HG03439 (cell line): ENCODE results near the gene ZNF414.

Experiments used
- ATAC-seq: cut with Tn5 transposase; IDR thresholded peaks from one replicate; pipeline ENCODE4 v1.9.1; 2021; ENCODE audit warnings: mild to moderate bottlenecking, moderate library complexity; ENCODE audit not compliant: unreplicated experiment

ZNF414 gene

DNA sequence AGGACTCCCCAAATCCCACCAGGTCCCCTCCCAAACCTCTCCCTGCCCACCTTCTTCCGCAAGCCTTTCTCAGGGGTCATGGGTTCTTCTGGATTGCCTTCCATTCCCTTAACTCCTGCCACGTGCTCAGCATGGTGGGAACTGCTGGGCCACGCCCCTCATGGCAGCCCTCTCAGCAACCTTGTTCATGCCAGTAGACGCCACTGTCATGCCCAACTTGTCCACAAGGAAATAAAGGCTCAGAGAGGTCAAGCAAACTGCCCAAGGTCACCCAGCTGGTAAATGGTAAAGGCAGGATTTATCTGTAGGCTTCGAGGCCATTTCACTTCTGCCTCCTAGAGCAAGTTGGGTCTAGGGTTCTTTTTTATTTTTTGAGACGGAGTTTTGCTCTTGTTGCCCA is 22.4 kb downstream of the ZNF414 start:
- no peak for ATAC-seq

DNA sequence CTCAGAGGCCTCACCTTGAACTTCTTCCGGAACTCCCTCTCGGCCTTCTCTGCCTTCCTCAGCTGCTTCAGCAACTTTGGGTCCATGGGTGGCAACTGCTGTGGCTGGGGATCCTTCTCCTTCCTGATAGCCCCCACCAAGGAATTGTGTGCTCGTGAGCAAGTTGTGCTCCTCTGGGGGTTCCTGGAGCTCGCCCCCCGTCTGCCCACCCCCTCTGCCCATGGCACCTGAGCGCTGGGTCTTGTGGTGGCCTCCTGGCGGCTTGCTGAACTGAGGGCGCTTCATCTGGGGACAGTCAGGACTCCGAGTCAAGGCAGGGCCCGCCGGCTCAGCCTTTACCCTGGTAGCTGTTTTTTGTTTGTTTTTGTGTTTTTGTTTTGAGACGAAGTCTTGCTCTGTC is 23.1 kb downstream of the ZNF414 start:
- no peak for ATAC-seq

GRCh38 chr19:8490395-8490760 is 23.6 kb downstream of the ZNF414 start:
- no peak for ATAC-seq

- no peak for ATAC-seq
Measured at GRCh38 chr19:8489561-8490394, 24.2 kb downstream of the ZNF414 start.

DNA sequence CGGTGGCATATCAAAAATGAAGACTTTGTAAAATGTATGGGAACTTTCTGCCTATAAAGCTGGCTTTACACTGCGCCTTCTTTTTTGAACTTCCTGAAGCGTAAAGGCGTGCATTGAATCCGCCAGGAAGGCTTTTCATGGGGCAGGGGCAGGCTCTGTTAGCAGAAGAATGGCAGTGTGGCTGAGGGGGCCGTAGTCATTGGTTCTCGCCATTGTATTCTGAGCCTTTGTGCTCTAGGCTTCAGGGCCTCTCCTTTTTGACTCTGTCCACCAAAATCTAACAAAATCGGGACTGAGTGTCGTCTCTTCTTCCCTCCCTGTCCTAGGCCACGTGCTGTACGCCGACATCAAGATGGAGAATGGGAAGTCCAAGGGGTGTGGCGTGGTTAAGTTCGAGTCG is 25.6 kb downstream of the ZNF414 start:
- ATAC-seq: no peak

DNA sequence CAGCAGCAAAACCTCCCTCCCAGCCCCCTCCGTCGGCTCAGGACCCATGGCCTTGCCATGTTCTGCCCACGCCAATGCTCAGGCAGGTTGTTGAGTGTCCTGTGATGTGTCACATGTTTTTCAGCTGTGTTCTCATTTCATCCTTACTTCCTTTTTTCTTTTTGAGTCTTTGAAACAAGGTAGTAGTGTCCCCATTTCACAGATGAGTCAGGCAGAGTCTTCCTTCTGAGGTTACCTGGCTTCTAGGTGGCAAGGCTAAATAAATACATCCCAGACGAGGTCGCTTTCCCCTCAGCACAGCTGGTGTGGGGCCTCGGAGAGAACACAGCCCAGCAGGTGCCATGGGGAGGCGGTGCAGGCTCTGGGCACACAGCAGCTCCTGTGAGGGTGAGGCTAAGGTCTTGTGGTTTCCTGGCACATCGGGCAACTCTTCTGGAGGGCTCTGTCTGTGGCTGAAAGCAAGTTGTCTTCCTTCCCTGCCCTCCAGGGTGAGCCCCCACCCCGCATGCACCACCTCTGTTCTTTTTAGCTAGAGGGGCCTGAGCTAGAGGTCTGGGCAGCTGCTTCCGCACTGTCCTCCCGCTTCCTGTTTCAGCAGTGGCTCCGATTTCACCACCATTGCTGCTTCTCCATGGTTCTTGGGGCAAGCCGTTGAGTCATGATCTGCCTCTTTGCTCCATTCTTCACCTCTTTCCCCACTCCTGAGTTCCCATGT is 26.7 kb downstream of the ZNF414 start:
- peak; percentile 46 for ATAC-seq

DNA sequence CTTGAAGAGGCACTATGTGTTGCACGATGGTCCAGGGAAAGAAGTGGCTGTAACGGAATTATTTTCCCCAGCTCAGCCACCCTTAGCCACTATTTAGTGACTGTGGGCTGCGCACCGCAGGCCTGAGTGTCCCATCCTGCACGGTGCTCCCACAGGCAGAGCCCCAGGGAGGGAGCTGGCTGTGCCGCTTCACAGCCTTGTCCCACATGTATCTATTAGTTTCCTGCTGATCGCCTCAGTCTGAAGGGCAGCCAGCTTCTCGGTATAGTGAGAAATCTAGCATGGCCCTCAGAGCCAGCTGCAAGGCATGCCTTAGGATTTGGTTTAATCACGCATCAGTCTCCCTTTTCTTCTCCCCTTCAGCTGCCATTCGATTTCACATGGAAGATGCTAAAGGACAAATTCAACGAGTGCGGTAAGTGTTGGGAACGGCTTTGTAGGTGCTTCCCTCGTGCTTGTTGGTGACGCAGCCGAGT is 27.3 kb downstream of the ZNF414 start:
- ATAC-seq: peak; percentile 8

GRCh38 chr19:8485561-8486371 is 28.2 kb downstream of the ZNF414 start:
- no peak for ATAC-seq

GRCh38 chr19:8484331-8484894 is 29.6 kb downstream of the ZNF414 start:
- ATAC-seq: no peak

- ATAC-seq: no peak
Measured at GRCh38 chr19:8483165-8483564, 30.8 kb downstream of the ZNF414 start.

- no peak for ATAC-seq
Measured at GRCh38 chr19:8482696-8483095, 31.3 kb downstream of the ZNF414 start.

GRCh38 chr19:8481616-8482015 is 32.4 kb downstream of the ZNF414 start:
- ATAC-seq: no peak

DNA sequence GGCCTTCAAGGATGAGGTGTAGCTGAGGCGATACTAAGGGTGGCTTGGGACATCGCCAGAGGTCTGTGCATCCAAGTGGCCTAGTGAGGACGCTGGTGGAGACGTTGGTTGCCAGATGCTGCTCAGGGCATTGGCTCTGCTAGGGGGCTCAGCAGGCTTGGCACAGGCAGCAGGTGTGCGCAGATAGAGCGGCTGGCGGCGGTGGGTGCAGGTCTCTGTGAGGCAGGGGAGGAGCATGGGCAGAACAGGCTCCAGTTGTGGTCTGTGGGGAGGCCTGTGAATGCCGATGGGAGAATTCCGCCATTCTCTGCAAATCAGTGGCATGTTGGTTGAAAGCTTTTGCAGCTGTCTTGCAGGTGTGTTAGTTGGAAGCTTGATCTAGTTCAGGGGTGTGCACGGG is 32.8 kb downstream of the ZNF414 start:
- ATAC-seq: no peak

DNA sequence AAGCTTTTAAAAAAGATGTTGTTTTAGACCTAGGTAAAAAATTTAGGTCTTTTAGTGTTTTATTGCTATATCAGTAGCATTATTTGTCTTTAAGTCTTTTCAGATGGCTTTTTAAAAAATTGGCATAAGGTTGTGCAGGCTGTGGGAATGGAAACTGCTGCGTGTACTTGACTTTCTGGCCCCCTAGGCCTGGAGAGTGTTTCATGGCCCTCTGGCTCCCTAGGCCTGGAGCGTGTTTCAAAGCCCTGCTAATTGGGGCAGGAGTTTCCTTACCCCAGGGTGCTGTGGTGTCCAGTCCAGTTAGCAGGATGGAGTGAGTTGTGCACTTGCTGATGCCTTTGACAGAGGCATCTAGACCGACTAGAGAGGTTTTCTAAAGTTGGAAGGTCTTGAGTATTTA is 35.4 kb downstream of the ZNF414 start:
- no peak for ATAC-seq

DNA sequence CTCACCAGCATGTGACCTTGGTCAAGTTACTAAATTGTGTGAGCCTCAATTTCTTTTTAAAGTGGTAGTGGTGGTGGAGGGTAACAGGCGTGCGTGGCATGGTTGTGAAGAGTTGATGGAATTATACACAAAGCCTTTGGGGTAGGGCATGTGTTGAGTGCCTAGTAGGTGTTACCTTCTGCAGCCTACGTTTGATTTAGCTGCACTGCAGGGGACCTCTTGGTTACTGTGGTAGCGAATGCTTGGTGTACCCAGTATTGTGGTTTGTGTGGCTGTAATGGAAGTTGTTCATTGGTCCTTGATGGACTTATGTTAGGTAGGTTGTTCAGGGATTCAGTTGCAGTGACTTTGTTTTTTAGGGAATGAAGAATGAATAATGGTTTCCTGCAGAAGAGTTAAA is 36.1 kb downstream of the ZNF414 start:
- no peak for ATAC-seq

DNA sequence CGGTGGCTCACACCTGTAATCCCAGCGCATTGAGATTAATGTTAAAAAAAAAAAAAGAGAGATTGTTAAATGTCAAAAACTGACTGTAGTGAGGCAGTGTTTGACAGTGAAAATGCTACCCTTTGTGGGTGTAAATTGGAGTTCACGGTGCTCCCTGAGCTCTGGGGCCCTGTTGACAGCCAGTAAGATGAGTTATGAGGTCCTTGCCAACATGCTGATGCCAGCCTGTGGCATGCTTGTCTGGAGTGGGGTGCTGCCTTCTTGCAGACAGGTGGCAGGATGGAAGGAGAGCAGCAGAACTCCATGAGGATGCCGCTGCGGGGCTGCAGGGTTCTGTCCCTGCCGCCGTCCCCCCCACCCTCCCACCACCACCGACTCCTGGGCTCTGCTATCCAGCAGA is 37.4 kb downstream of the ZNF414 start:
- ATAC-seq: no peak

DNA sequence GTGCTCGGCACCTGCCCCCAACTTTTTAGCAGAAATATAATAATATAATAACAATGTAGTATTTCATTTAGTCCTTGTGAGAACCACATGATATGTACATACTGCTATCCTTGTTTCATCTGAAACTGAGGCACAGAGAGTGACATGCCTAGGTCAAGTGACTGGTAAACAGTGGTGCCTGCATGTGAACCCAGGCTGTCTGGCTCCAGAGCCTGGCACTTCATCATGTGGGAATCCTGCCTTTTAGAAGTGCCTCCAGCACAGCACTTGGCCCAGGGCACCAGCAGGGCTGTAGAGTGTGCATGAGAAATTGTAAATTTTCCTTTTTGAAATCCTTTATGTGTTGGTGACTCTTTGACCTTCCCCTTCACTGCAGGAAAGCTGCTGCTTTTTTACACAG is 39.0 kb downstream of the ZNF414 start:
- ATAC-seq: no peak

DNA sequence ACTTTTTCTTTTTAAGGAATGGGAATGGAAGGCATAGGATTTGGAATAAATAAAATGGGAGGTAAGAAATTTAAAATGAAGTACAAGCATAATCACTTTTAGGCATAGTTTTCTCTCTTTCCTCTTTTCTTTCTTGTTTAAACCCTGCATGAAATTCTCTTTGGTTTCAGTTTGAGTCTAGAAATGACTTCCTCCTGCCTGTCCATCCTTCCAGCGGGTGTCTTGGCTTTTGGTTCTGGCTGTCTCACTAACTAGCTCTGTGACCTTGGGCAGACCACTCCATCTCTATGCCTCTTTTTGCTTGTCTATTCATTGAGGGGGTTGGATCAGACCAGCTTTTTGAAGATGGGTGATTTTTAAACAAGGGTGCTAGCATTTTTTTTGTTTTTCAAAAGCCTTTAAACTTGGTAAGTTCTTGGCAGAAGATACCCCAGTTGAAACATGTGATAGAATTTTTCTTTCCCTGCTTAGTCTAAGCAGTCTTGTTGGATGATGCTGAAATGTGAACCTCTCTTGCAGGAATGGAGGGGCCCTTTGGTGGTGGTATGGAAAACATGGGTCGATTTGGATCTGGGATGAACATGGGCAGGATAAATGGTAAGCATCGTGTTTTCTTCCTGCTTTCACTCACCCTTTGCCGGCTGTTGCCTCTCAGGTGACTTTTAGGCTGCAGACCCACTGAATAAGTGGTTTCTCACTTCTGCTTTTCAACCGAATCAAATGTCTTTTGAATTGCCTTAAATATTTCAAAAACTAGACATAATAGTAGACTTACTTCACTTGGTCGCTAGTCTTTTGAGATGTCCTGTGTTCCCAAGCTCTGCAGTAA is 40.1 kb downstream of the ZNF414 start:
- peak; percentile 44 for ATAC-seq

DNA sequence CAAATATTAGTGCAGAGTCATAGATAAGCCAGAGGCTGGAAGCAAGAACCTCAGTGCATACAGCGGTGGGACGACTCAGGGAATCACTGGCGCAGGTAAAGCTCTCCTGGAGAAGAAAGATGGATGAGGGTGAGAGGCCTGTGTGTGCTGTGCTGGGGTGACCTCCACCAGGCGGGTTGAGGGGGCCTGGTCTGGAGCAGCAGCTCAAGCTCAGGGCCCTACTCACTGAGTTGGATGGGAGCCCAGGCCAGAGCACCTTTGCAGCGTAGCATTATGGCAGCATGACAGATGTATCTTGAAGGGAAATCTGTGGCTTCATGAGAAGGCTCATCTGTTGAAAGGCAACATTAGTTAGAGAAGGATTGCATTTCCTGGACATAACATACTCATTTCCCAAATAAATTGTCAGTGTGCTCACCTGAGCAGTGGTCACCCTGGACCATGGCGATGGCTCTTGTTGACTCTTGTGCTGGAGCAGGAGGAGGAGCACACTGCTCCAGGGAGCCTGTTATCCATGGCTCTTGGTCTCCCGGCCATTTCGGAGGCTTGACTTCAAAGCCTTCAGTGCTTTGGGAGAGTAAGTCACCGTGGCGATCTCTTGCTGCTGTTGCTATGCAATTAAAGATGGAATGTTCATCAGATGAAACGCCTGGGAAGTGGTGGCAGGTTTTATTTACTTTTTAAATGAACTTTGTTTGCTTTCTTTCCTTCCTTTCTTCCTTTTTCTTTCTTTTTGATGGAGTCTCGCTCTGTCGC is 44.2 kb downstream of the ZNF414 start:
- no peak for ATAC-seq
